ENCODE measurements around the gene ARHGAP8.
A peak's percentile ranks its signal among the peaks of the same experiment; 100 is the strongest.

Gene ARHGAP8

DNA sequence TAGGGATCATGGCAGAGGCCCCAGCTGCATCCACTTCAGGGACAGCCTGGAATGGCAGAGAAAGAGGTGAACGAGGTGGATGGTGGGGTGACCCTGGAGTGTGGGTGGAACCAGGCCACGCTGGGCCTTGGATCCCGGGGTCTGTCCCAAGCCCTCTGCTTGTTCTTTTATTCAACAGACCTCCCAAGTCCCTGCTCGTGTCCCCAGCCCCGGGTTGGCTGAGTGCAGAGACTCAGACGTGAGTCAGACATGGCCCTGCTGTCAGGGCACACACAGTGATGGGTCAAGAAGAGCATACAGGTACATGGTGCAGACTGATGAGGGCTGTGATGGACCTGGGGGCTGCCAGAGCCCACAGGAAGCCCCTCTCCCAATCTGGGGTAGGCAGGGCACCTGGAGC lies 6.6 kb downstream of the ARHGAP8 start:
- Histone ChIP-seq H2AFZ (ENCODE audit: low read length) (no peak overlapping the region), H2BK5ac (ENCODE audit: low read length) (no peak overlapping the region), H3K9me3 (replicated peaks in 1 of 2; ENCODE audit: control insufficient read depth in 2 of 2, insufficient read depth in 1 of 2, low read depth in 1 of 2, low read length in 2 of 2) (peaks cover 0 to 2% of the 10 kb centered on the region in 2 donors), H3K23ac (ENCODE audit: low read depth, low read length, poor library complexity) (no peak overlapping the region), H3K4me3 (ENCODE audit: low read length in 2 of 2) (no peak overlapping the region), H2BK120ac (ENCODE audit: low read depth, low read length) (no peak overlapping the region), H3K36me3 (replicated peaks in 1 of 2; ENCODE audit: control insufficient read depth in 2 of 2, insufficient read depth in 2 of 2, low read length in 2 of 2) (no peaks in the 10 kb centered on the region), H3K9ac (ENCODE audit: low read depth, low read length, poor library complexity) (no peak overlapping the region), H3K4ac (ENCODE audit: low read length) (no peak overlapping the region), H2AK5ac (ENCODE audit: low read depth, low read length) (peak overlapping the region; percentile 37), H3K79me1 (ENCODE audit: low read depth, low read length) (no peaks in the 10 kb centered on the region), H3K14ac (ENCODE audit: low read length) (no peak overlapping the region), H3K4me2 (ENCODE audit: insufficient read depth, low read length, poor library complexity, severe bottlenecking) (no peak overlapping the region), H3K27me3 (ENCODE audit: control insufficient read depth in 3 of 3, insufficient read depth in 3 of 3, low read depth in 1 of 3, low read length in 3 of 3) (peaks cover 0 to 20% (median 8%) of the 10 kb centered on the region in 3 experiments), H4K8ac (ENCODE audit: low read depth, low read length) (no peak overlapping the region), H3K18ac (ENCODE audit: low read length) (peak overlapping the region; percentile 32), H3K4me1 (ENCODE audit: control insufficient read depth in 2 of 2, insufficient read depth in 1 of 2, low read depth in 1 of 2, low read length in 2 of 2) (peaks cover 0 to 3% of the 10 kb centered on the region in 2 donors), H4K91ac (ENCODE audit: low read depth, low read length, poor library complexity) (no peak overlapping the region), H2BK15ac (ENCODE audit: low read length) (no peak overlapping the region), H3K27ac (replicated peaks; ENCODE audit: low read length) (no peak overlapping the region), H2BK12ac (ENCODE audit: low read length) (no peak overlapping the region)
- WGBS, 2 donors (ENCODE audit: extremely low coverage in 2 of 2, insufficient read length in 2 of 2, insufficient replicate concordance in 1 of 2), result no CpG with 5 or more reads among the region's 6 CpGs
- no peak for DNase-seq (ENCODE audit: low spot score)

GRCh38 chr22:44759430-44760310 lies 7.3 kb downstream of the ARHGAP8 start:
- Histone ChIP-seq H2AK5ac (ENCODE audit: low read depth, low read length) (no peak overlapping the region), H2BK12ac (ENCODE audit: low read length) (no peak overlapping the region), H3K9me3 (replicated peaks in 1 of 2; ENCODE audit: control insufficient read depth in 2 of 2, insufficient read depth in 1 of 2, low read depth in 1 of 2, low read length in 2 of 2) (peaks cover 0 to 2% of the 10 kb centered on the region in 2 donors), H4K91ac (ENCODE audit: low read depth, low read length, poor library complexity) (no peak overlapping the region), H2BK5ac (ENCODE audit: low read length) (no peak overlapping the region), H3K36me3 (replicated peaks in 1 of 2; ENCODE audit: control insufficient read depth in 2 of 2, insufficient read depth in 2 of 2, low read length in 2 of 2) (no peaks in the 10 kb centered on the region), H2BK15ac (ENCODE audit: low read length) (no peak overlapping the region), H4K8ac (ENCODE audit: low read depth, low read length) (no peak overlapping the region), H3K79me1 (ENCODE audit: low read depth, low read length) (no peaks in the 10 kb centered on the region), H3K4me2 (ENCODE audit: insufficient read depth, low read length, poor library complexity, severe bottlenecking) (no peak overlapping the region), H3K23ac (ENCODE audit: low read depth, low read length, poor library complexity) (no peak overlapping the region), H3K18ac (ENCODE audit: low read length) (no peak overlapping the region), H3K4me3 (ENCODE audit: low read length in 2 of 2) (no peak overlapping the region), H3K4me1 (ENCODE audit: control insufficient read depth in 2 of 2, insufficient read depth in 1 of 2, low read depth in 1 of 2, low read length in 2 of 2) (peaks cover 0 to 3% of the 10 kb centered on the region in 2 donors), H2BK120ac (ENCODE audit: low read depth, low read length) (no peak overlapping the region), H3K14ac (ENCODE audit: low read length) (no peak overlapping the region), H3K27me3 (ENCODE audit: control insufficient read depth in 3 of 3, insufficient read depth in 3 of 3, low read depth in 1 of 3, low read length in 3 of 3) (peaks cover 0 to 19% (median 5%) of the 10 kb centered on the region in 3 experiments), H2AFZ (ENCODE audit: low read length) (no peak overlapping the region), H3K9ac (ENCODE audit: low read depth, low read length, poor library complexity) (no peak overlapping the region), H3K27ac (replicated peaks; ENCODE audit: low read length) (no peak overlapping the region), H3K4ac (ENCODE audit: low read length) (no peak overlapping the region)
- no peak for DNase-seq (ENCODE audit: low spot score)
- WGBS, 2 donors (ENCODE audit: extremely low coverage in 2 of 2, insufficient read length in 2 of 2, insufficient replicate concordance in 1 of 2), result no CpG with 5 or more reads among the region's 18 CpGs

- no peak overlapping the region for H3K4ac ChIP-seq (ENCODE audit: low read length)
- no peaks in the 10 kb centered on the region for H3K79me1 ChIP-seq (ENCODE audit: low read depth, low read length)
- peaks cover 0 to 18% (median 0%) of the 10 kb centered on the region in 3 experiments for H3K27me3 ChIP-seq (ENCODE audit: control insufficient read depth in 3 of 3, insufficient read depth in 3 of 3, low read depth in 1 of 3, low read length in 3 of 3)
- no peak overlapping the region for H2BK12ac ChIP-seq (ENCODE audit: low read length)
- no peak for DNase-seq (ENCODE audit: low spot score)
- H2AK5ac ChIP-seq (ENCODE audit: low read depth, low read length), result no peak overlapping the region
- no peak overlapping the region for H2AFZ ChIP-seq (ENCODE audit: low read length)
- WGBS, 2 donors (ENCODE audit: extremely low coverage in 2 of 2, insufficient read length in 2 of 2, insufficient replicate concordance in 1 of 2), result no CpG with 5 or more reads among the region's 5 CpGs
- H2BK15ac ChIP-seq (ENCODE audit: low read length), result no peak overlapping the region
- no peak overlapping the region for H3K4me2 ChIP-seq (ENCODE audit: insufficient read depth, low read length, poor library complexity, severe bottlenecking)
- H3K14ac ChIP-seq (ENCODE audit: low read length), result no peak overlapping the region
- no peak overlapping the region for H3K27ac ChIP-seq (replicated peaks; ENCODE audit: low read length)
- no peak overlapping the region for H2BK5ac ChIP-seq (ENCODE audit: low read length)
- H3K4me3 ChIP-seq (ENCODE audit: low read length in 2 of 2), result no peak overlapping the region
- H3K4me1 ChIP-seq (ENCODE audit: control insufficient read depth in 2 of 2, insufficient read depth in 1 of 2, low read depth in 1 of 2, low read length in 2 of 2), result peaks cover 0 to 6% of the 10 kb centered on the region in 2 donors
- H2BK120ac ChIP-seq (ENCODE audit: low read depth, low read length), result no peak overlapping the region
- H4K8ac ChIP-seq (ENCODE audit: low read depth, low read length), result no peak overlapping the region
- H3K18ac ChIP-seq (ENCODE audit: low read length), result no peak overlapping the region
- no peaks in the 10 kb centered on the region for H3K36me3 ChIP-seq (replicated peaks in 1 of 2; ENCODE audit: control insufficient read depth in 2 of 2, insufficient read depth in 2 of 2, low read length in 2 of 2)
- H3K23ac ChIP-seq (ENCODE audit: low read depth, low read length, poor library complexity), result no peak overlapping the region
- H3K9ac ChIP-seq (ENCODE audit: low read depth, low read length, poor library complexity), result no peak overlapping the region
- H3K9me3 ChIP-seq (replicated peaks in 1 of 2; ENCODE audit: control insufficient read depth in 2 of 2, insufficient read depth in 1 of 2, low read depth in 1 of 2, low read length in 2 of 2), result no peaks in the 10 kb centered on the region
- H4K91ac ChIP-seq (ENCODE audit: low read depth, low read length, poor library complexity), result no peak overlapping the region
Observed at GRCh38 chr22:44760476-44760875, 8.1 kb downstream of the ARHGAP8 start.

GRCh38 chr22:44761025-44761424 lies 8.7 kb downstream of the ARHGAP8 start:
- Histone ChIP-seq H2BK120ac (ENCODE audit: low read depth, low read length) (no peak overlapping the region), H3K79me1 (ENCODE audit: low read depth, low read length) (no peaks in the 10 kb centered on the region), H3K9me3 (replicated peaks in 1 of 2; ENCODE audit: control insufficient read depth in 2 of 2, insufficient read depth in 1 of 2, low read depth in 1 of 2, low read length in 2 of 2) (no peaks in the 10 kb centered on the region), H2BK12ac (ENCODE audit: low read length) (no peak overlapping the region), H2BK15ac (ENCODE audit: low read length) (no peak overlapping the region), H3K27me3 (ENCODE audit: control insufficient read depth in 3 of 3, insufficient read depth in 3 of 3, low read depth in 1 of 3, low read length in 3 of 3) (peaks cover 0 to 21% (median 0%) of the 10 kb centered on the region in 3 experiments), H2BK5ac (ENCODE audit: low read length) (no peak overlapping the region), H3K4me1 (ENCODE audit: control insufficient read depth in 2 of 2, insufficient read depth in 1 of 2, low read depth in 1 of 2, low read length in 2 of 2) (peaks cover 0 to 3% of the 10 kb centered on the region in 2 donors), H4K91ac (ENCODE audit: low read depth, low read length, poor library complexity) (no peak overlapping the region), H3K23ac (ENCODE audit: low read depth, low read length, poor library complexity) (no peak overlapping the region), H3K14ac (ENCODE audit: low read length) (no peak overlapping the region), H3K4me3 (ENCODE audit: low read length in 2 of 2) (no peak overlapping the region), H3K9ac (ENCODE audit: low read depth, low read length, poor library complexity) (no peak overlapping the region), H3K36me3 (replicated peaks in 1 of 2; ENCODE audit: control insufficient read depth in 2 of 2, insufficient read depth in 2 of 2, low read length in 2 of 2) (no peaks in the 10 kb centered on the region), H3K18ac (ENCODE audit: low read length) (no peak overlapping the region), H3K4ac (ENCODE audit: low read length) (no peak overlapping the region), H3K4me2 (ENCODE audit: insufficient read depth, low read length, poor library complexity, severe bottlenecking) (no peak overlapping the region), H3K27ac (replicated peaks; ENCODE audit: low read length) (no peak overlapping the region), H2AFZ (ENCODE audit: low read length) (no peak overlapping the region), H2AK5ac (ENCODE audit: low read depth, low read length) (no peak overlapping the region), H4K8ac (ENCODE audit: low read depth, low read length) (no peak overlapping the region)
- DNase-seq (ENCODE audit: low spot score), result no peak
- WGBS, 2 donors (ENCODE audit: extremely low coverage in 2 of 2, insufficient read length in 2 of 2, insufficient replicate concordance in 1 of 2), result no CpG with 5 or more reads among the region's 10 CpGs

Measured in neuronal stem cell (in vitro differentiated cells).